SK-N-SH (cell line): Measurements from ENCODE around the gene GPR137. TPM values are rescaled to one million over a fixed set of nuclear protein-coding genes. Genes with fewer than 3 reads are reported as not detected.

Experiments used
- CTCF ChIA-PET: fragments of 300-600, 350-600 bp; formaldehyde crosslinking; extraction: SDS; loops from one replicate; lab custom pipeline; 2021; lab: Yijun Ruan, JAX
- POLR2A ChIA-PET: fragments of 350-600 bp; sonication (Branson Sonifier 250); formaldehyde crosslinking; extraction: SDS; loops from one replicate; lab custom pipeline; 2020; ENCODE audit warnings: antibody characterized with exemption, inconsistent platforms; lab: Yijun Ruan, JAX
- DNase-seq: peaks from one replicate; pipeline ENCODE4 v3.0.0; 2012
- H2AFZ ChIP-seq: fragments of 200-600 bp; sonication (generic); 2 replicates; pipeline ENCODE4 v1.8.1; 2016; ENCODE audit warnings: antibody characterized with exemption, mild to moderate bottlenecking, low read depth
- H3F3A ChIP-seq: fragments of 200-600 bp; sonication (generic); replicated peaks from 2 replicates; pipeline ENCODE3; 2016; ENCODE audit warnings: antibody characterized with exemption, mild to moderate bottlenecking; ENCODE audit not compliant: insufficient read depth
- H3K27ac ChIP-seq, 2 experiments: fragments of 200-500 bp in 1 of 2; fragments of 200-600 bp in 1 of 2; sonication (Bioruptor generic) in 1 of 2; sonication (generic), shearing (Covaris generic) in 1 of 2; 2 replicates each; pipeline versions ENCODE4 v1.5.1 to v1.6.1; 2014 to 2016; ENCODE audit warnings: low read depth in 2 of 2, inconsistent platforms in 1 of 2, low read length in 1 of 2, mild to moderate bottlenecking in 1 of 2, mixed read lengths in 1 of 2
- H3K27me3 ChIP-seq: fragments of 200-600 bp; sonication (generic), shearing (Covaris generic); 2 replicates; pipeline ENCODE4 v1.6.1; 2016; ENCODE audit warnings: mixed run types; ENCODE audit not compliant: insufficient read depth
- H3K36me3 ChIP-seq, 2 experiments: fragments of 200-500 bp in 1 of 2; fragments of 200-600 bp in 1 of 2; sonication (Bioruptor generic) in 1 of 2; sonication (generic) in 1 of 2; replicated peaks in 1 of 2; 2 replicates each; pipeline versions ENCODE3 to v1.5.1; 2014 to 2016; ENCODE audit warnings: low read length in 1 of 2, mild to moderate bottlenecking in 1 of 2; ENCODE audit not compliant: insufficient read depth in 2 of 2, control insufficient read depth in 1 of 2
- H3K4me1 ChIP-seq, 2 experiments: fragments of 200-500 bp in 1 of 2; fragments of 200-600 bp in 1 of 2; sonication (Bioruptor generic) in 1 of 2; sonication (generic), shearing (Covaris generic) in 1 of 2; 2 replicates each; pipeline versions ENCODE4 v1.5.1 to v1.6.1; 2014 to 2016; ENCODE audit warnings: low read depth in 1 of 2, low read length in 1 of 2, mixed run types in 1 of 2; ENCODE audit not compliant: insufficient read depth in 2 of 2, control insufficient read depth in 1 of 2
- H3K4me2 ChIP-seq: fragments of 200-600 bp; sonication (generic), shearing (Covaris generic); 2 replicates; pipeline ENCODE4 v1.6.1; 2017; ENCODE audit warnings: mixed run types
- H3K4me3 ChIP-seq, 2 experiments: fragments of 200-500 bp in 1 of 2; fragments of 200-600 bp in 1 of 2; sonication (Bioruptor generic) in 1 of 2; sonication (generic), shearing (Covaris generic) in 1 of 2; 2 replicates each; pipeline versions ENCODE4 v1.5.1 to v1.8.1; 2014 to 2016; ENCODE audit warnings: low read depth in 2 of 2, inconsistent platforms in 1 of 2, low read length in 1 of 2, mild to moderate bottlenecking in 1 of 2, mixed read lengths in 1 of 2, moderate library complexity in 1 of 2
- H3K79me2 ChIP-seq: fragments of 200-600 bp; sonication (generic); 2 replicates; pipeline ENCODE4 v1.8.1; 2017; ENCODE audit warnings: mild to moderate bottlenecking; ENCODE audit not compliant: insufficient read depth
- H3K9ac ChIP-seq: fragments of 200-600 bp; sonication (generic); 2 replicates; pipeline ENCODE4 v1.6.1; 2017; ENCODE audit warnings: mixed run types
- H3K9me2 ChIP-seq: fragments of 200-600 bp; sonication (generic); 2 replicates; pipeline ENCODE4 v1.6.1; 2017; ENCODE audit warnings: mixed run types
- H3K9me3 ChIP-seq: fragments of 200-600 bp; sonication (generic); 2 replicates; pipeline ENCODE4 v1.6.1; 2017; ENCODE audit warnings: mixed run types, mild to moderate bottlenecking, moderate library complexity
- H4K20me1 ChIP-seq: fragments of 200-600 bp; sonication (generic); 2 replicates; pipeline ENCODE4 v1.6.1; 2017; ENCODE audit warnings: mild to moderate bottlenecking, mixed run types; ENCODE audit not compliant: insufficient read depth
- CHD2 ChIP-seq: fragments of 150-350 bp; IDR thresholded peaks from 2 replicates; pipeline ENCODE4 v1.6.1; 2018; ENCODE audit warnings: low read length; ENCODE audit not compliant: partially characterized antibody
- EP300 ChIP-seq, 2 experiments: IDR thresholded peaks; 2 replicates each; pipeline versions ENCODE4 v1.4.0 to v1.6.1; 2012; ENCODE audit warnings: borderline replicate concordance in 1 of 2, low read depth in 1 of 2, low read length in 1 of 2
- EZH2phosphoT487 ChIP-seq: fragments of 200-600 bp; sonication (generic); IDR thresholded peaks from 2 replicates; pipeline ENCODE4 v1.6.1; 2017; ENCODE audit warnings: low read depth, mixed run types, mild to moderate bottlenecking, antibody characterized with exemption, moderate library complexity, borderline replicate concordance
- FOSL2 ChIP-seq: IDR thresholded peaks from 2 replicates; pipeline ENCODE4 v1.4.0; 2012; ENCODE audit warnings: low read depth, mild to moderate bottlenecking, moderate library complexity, borderline replicate concordance
- FOXJ3 ChIP-seq: sonication (generic); formaldehyde crosslinking; IDR thresholded peaks from 2 replicates; pipeline ENCODE4 v1.5.1; 2020; ENCODE audit warnings: mild to moderate bottlenecking, missing genetic modification reagents
- IRF3 ChIP-seq: fragments of 150-350 bp; IDR thresholded peaks from 2 replicates; pipeline ENCODE4 v1.6.1; 2016; ENCODE audit warnings: mild to moderate bottlenecking, low read depth, low read length
- MXI1 ChIP-seq: IDR thresholded peaks from 2 replicates; pipeline ENCODE4 v1.6.1; 2012; ENCODE audit warnings: mild to moderate bottlenecking, low read depth, low read length, improper control_type of control experiment
- RAD21 ChIP-seq: IDR thresholded peaks from 2 replicates; pipeline ENCODE4 v1.6.1; 2012; ENCODE audit warnings: mild to moderate bottlenecking, low read length
- RCOR1 ChIP-seq: fragments of 150-350 bp; IDR thresholded peaks from 2 replicates; pipeline ENCODE4 v1.6.1; 2017; ENCODE audit warnings: antibody characterized with exemption, low read length
- REST ChIP-seq: IDR thresholded peaks from 2 replicates; pipeline ENCODE4 v1.6.1; 2012; ENCODE audit warnings: mild to moderate bottlenecking, low read depth, low read length, moderate library complexity
- TCF12 ChIP-seq: IDR thresholded peaks from 2 replicates; pipeline ENCODE4 v1.4.0; 2012
- TEAD4 ChIP-seq: IDR thresholded peaks from 2 replicates; pipeline ENCODE4 v1.4.0; 2012; ENCODE audit warnings: mild to moderate bottlenecking, borderline replicate concordance; ENCODE audit not compliant: insufficient read depth
- USF1 ChIP-seq: IDR thresholded peaks from 2 replicates; pipeline ENCODE4 v1.4.0; 2012; ENCODE audit warnings: low read depth, borderline replicate concordance
- YY1 ChIP-seq: IDR thresholded peaks from 2 replicates; pipeline ENCODE4 v1.4.0; 2012; ENCODE audit warnings: low read depth, mild to moderate bottlenecking
- ZBTB33 ChIP-seq: IDR thresholded peaks from 2 replicates; pipeline ENCODE4 v1.4.0; 2012; ENCODE audit warnings: low read depth, borderline replicate concordance
- WGBS: methylation state at CpG from one replicate; pipeline ENCODE4 v1.1.6; 2017; ENCODE audit warnings: low lambda C conversion rate; 5-methylcytosine and 5-hydroxymethylcytosine counted together
- polyA plus RNA-seq, 3 experiments: library from polyadenylated mRNA; depleted of rRNA; stranded (reverse); fragments of >200 nt; gene quantifications; 2 replicates each; pipeline ENCODE4 v1.2.3, GENCODE V29; 2012

The GPR137 gene
- polyA plus RNA-seq, 1 of the 3 experiments (the other 2 are of a cell fraction) = 29.9 TPM

- peak overlapping the region in 1 of 2 experiments; percentile 95; a peak in 2 of 4 replicates for H3K4me3 ChIP-seq
- peaks cover 28% of the 10 kb centered on the region for H3K79me2 ChIP-seq
- no peak overlapping the region for H3K27ac ChIP-seq
- no peaks in the 10 kb centered on the region for H3K9me2 ChIP-seq
- ChIA-PET CTCF (interaction anchor here (1.0 to 12.2 kb wide), 5 partner anchors 15 to 364 kb away, joined by 3 to 196 read pairs (median 4); partner anchors contain the start of genes CATSPERZ and ESRRA), POLR2A (no interaction called here)
- H2AFZ ChIP-seq = no peak overlapping the region
- no peak overlapping the region for H3K9ac ChIP-seq
- 95% methylated on average over 9 of the region's 9 CpGs for WGBS
- no peak for TF ChIP-seq FOXJ3 (CRISPR knock-in tag)
- no peak for TF ChIP-seq ZBTB33
- H3F3A ChIP-seq = peaks cover 16% of the 10 kb centered on the region
- peaks cover 9% of the 10 kb centered on the region; the same call in 1 of the 2 replicates for H3K27me3 ChIP-seq
- peaks cover 0 to 6% of the 10 kb centered on the region in 2 experiments for H3K36me3 ChIP-seq
- H3K9me3 ChIP-seq = no peaks in the 10 kb centered on the region
- H3K4me1 ChIP-seq = peaks cover 8 to 29% of the 10 kb centered on the region in 2 experiments; a peak in 2 of 4 replicates
- H4K20me1 ChIP-seq = no peaks in the 10 kb centered on the region
- H3K4me2 ChIP-seq = peak overlapping the region; percentile 100
- no peak for DNase-seq
Observed at GRCh38 chr11:64286801-64287159, 1.1 kb downstream of the GPR137 start.

GRCh38 chr11:64287676-64288352 lies 2.2 kb downstream of the GPR137 start:
- Histone ChIP-seq H4K20me1 (no peaks in the 10 kb centered on the region), H3K9ac (no peak overlapping the region), H3K9me3 (no peaks in the 10 kb centered on the region), H3K9me2 (no peaks in the 10 kb centered on the region), H3K36me3 (peaks cover 0 to 2% of the 10 kb centered on the region in 2 experiments), H3K79me2 (peaks cover 23% of the 10 kb centered on the region), H3K27me3 (peaks cover 15% of the 10 kb centered on the region; the same call in 1 of the 2 replicates), H3K4me3 (no peak overlapping the region), H2AFZ (no peak overlapping the region), H3K4me2 (no peak overlapping the region; the same call in 1 of the 2 replicates), H3K27ac (no peak overlapping the region), H3K4me1 (peaks cover 8 to 32% of the 10 kb centered on the region in 2 experiments; a peak in 2 of 4 replicates), H3F3A (peaks cover 16% of the 10 kb centered on the region)
- 96% methylated on average over 21 of the region's 33 CpGs for WGBS
- ChIA-PET POLR2A (no interaction called here), CTCF (interaction anchor here (1.0 to 12.2 kb wide), 5 partner anchors 16 to 67 kb away, joined by 3 to 196 read pairs (median 7); partner anchors contain the start of genes CATSPERZ, ESRRA, PRDX5 and TRMT112)
- no peak for DNase-seq
- TF ChIP-seq USF1 (no peak), RCOR1 (no peak), IRF3 (no peak), RAD21 (no peak), FOSL2 (no peak), CHD2 (no peak), EP300 (IDR thresholded peaks at IDR 0.05; ENCODE audit: borderline replicate concordance in 1 of 2, low read depth in 1 of 2, low read length in 1 of 2) (no peak), TEAD4 (no peak), MXI1 (no peak), YY1 (no peak), REST (no peak), EZH2phosphoT487 (no peak), TCF12 (no peak)
